GM23248 (cell line): ENCODE data around the gene P3H3. TPM values are rescaled to one million over a fixed set of nuclear protein-coding genes. Genes with fewer than 3 reads are reported as not detected.

Experiments used
- DNase-seq: peaks from one replicate; pipeline ENCODE4 v3.0.0-alpha.2; 2015
- H2AFZ ChIP-seq: fragments of 200-600 bp; sonication (generic); 2 replicates; pipeline ENCODE4 v1.6.1; 2016; ENCODE audit warnings: antibody characterized with exemption
- H3F3A ChIP-seq: fragments of 200-600 bp; sonication (generic); 2 replicates; pipeline ENCODE4 v1.6.1; 2016; ENCODE audit warnings: mild to moderate bottlenecking, antibody characterized with exemption, mixed run types; ENCODE audit not compliant: insufficient read depth
- H3K27ac ChIP-seq: fragments of 200-600 bp; sonication (generic); 2 replicates; pipeline ENCODE4 v1.5.1; 2016; ENCODE audit warnings: mild to moderate bottlenecking
- H3K27me3 ChIP-seq: fragments of 200-600 bp; sonication (generic); replicated peaks from 2 replicates; pipeline ENCODE4 v1.6.1; 2016; ENCODE audit warnings: mild to moderate bottlenecking; ENCODE audit not compliant: insufficient read depth
- H3K36me3 ChIP-seq: fragments of 200-600 bp; sonication (generic); 2 replicates; pipeline ENCODE4 v1.6.1; 2016; ENCODE audit warnings: low read depth, mild to moderate bottlenecking
- H3K4me1 ChIP-seq: fragments of 200-600 bp; sonication (generic); 2 replicates; pipeline ENCODE4 v1.6.1; 2016; ENCODE audit warnings: mild to moderate bottlenecking; ENCODE audit not compliant: insufficient read depth
- H3K4me2 ChIP-seq: fragments of 200-600 bp; sonication (generic); one replicate; pipeline ENCODE4 v1.6.1; 2016; ENCODE audit warnings: mild to moderate bottlenecking; ENCODE audit not compliant: unreplicated experiment
- H3K4me3 ChIP-seq: fragments of 200-600 bp; sonication (generic); 2 replicates; pipeline ENCODE4 v1.5.1; 2016; ENCODE audit warnings: mild to moderate bottlenecking
- H3K79me2 ChIP-seq: fragments of 200-600 bp; sonication (generic); 2 replicates; pipeline ENCODE4 v1.6.1; 2016; ENCODE audit warnings: mild to moderate bottlenecking; ENCODE audit not compliant: insufficient read depth
- H3K9ac ChIP-seq: fragments of 200-600 bp; sonication (generic); 2 replicates; pipeline ENCODE4 v1.6.1; 2016; ENCODE audit warnings: mild to moderate bottlenecking
- H3K9me2 ChIP-seq: fragments of 200-600 bp; sonication (generic); 2 replicates; pipeline ENCODE4 v1.6.1; 2016; ENCODE audit warnings: mixed run types, mild to moderate bottlenecking, moderate library complexity; ENCODE audit not compliant: insufficient read depth
- H3K9me3 ChIP-seq: fragments of 200-600 bp; sonication (generic); one replicate; pipeline ENCODE4 v1.6.1; 2017; ENCODE audit warnings: low read depth
- H4K20me1 ChIP-seq: fragments of 200-600 bp; sonication (generic); 2 replicates; pipeline ENCODE4 v1.6.0; 2016; ENCODE audit not compliant: insufficient read depth
- EZH2 ChIP-seq: fragments of 200-600 bp; sonication (generic); IDR thresholded peaks from 2 replicates; pipeline ENCODE4 v1.6.1; 2018; ENCODE audit warnings: antibody characterized with exemption, mild to moderate bottlenecking; ENCODE audit not compliant: insufficient read depth, poor library complexity, severe bottlenecking
- EZH2phosphoT487 ChIP-seq: fragments of 200-600 bp; sonication (generic); IDR thresholded peaks from 2 replicates; pipeline ENCODE4 v1.6.1; 2018; ENCODE audit warnings: antibody characterized with exemption, moderate library complexity, mild to moderate bottlenecking, low read depth; ENCODE audit not compliant: insufficient read depth
- WGBS, 2 experiments: methylation state at CpG; one replicate each; pipeline ENCODE4 v1.1.6; 2015 to 2017; ENCODE audit warnings: low lambda C conversion rate in 2 of 2, low coverage in 1 of 2; ENCODE audit errors: missing lambda C conversion rate in 2 of 2; 5-methylcytosine and 5-hydroxymethylcytosine counted together
- in situ Hi-C: fragments of 300-500 bp; cut with MboI; formaldehyde crosslinking; loops from 2 replicates; pipeline ENCODE4 v1.15.0; 2020
- polyA plus RNA-seq: library from polyadenylated mRNA; unstranded; fragments of >200 nt; fragmentation: Nextera tagmentation; extraction: Ambion mirVana; gene quantifications from 2 replicates; pipeline ENCODE4 v1.2.1, GENCODE V29; 2016
- total RNA-seq: library from RNA; depleted of rRNA; stranded (reverse); fragments of >200 nt; shearing (Covaris generic); gene quantifications from 2 replicates; pipeline ENCODE4 v1.2.3, GENCODE V29; 2014

The P3H3 gene
- total and polyA plus RNA-seq, 2 experiments from 2014 or later = 37.6 to 43.0 TPM

GRCh38 chr12:6818645-6819044 is 9.6 kb upstream of the P3H3 start:
- H3K9ac ChIP-seq = no peak overlapping the region
- in situ Hi-C loops = no loop called here
- no peaks in the 10 kb centered on the region for H3K9me3 ChIP-seq
- DNase-seq = no peak
- no peak overlapping the region for H2AFZ ChIP-seq
- H3K4me1 ChIP-seq = no peaks in the 10 kb centered on the region; the same call in 1 of the 2 replicates
- no peaks in the 10 kb centered on the region for H4K20me1 ChIP-seq
- no peak overlapping the region for H3K27ac ChIP-seq
- no peak overlapping the region for H3K4me2 ChIP-seq
- 45 to 47% methylated on average over 5 of the region's 5 CpGs for WGBS, 2 experiments
- no peak overlapping the region for H3K4me3 ChIP-seq
- no peaks in the 10 kb centered on the region for H3K36me3 ChIP-seq
- TF ChIP-seq EZH2 (no peak), EZH2phosphoT487 (no peak)
- H3K9me2 ChIP-seq = no peaks in the 10 kb centered on the region
- H3K27me3 ChIP-seq = peaks cover 15% of the 10 kb centered on the region
- H3K79me2 ChIP-seq = no peaks in the 10 kb centered on the region
- H3F3A ChIP-seq = no peaks in the 10 kb centered on the region

GRCh38 chr12:6819106-6820030 is 8.8 kb upstream of the P3H3 start:
- Histone ChIP-seq H3K9ac (no peak overlapping the region), H3K27ac (no peak overlapping the region), H3K9me2 (no peaks in the 10 kb centered on the region), H3K79me2 (no peaks in the 10 kb centered on the region), H3K9me3 (no peaks in the 10 kb centered on the region), H3K4me2 (no peak overlapping the region), H3F3A (no peaks in the 10 kb centered on the region), H3K4me3 (no peak overlapping the region), H3K27me3 (peaks cover 13% of the 10 kb centered on the region), H3K4me1 (no peaks in the 10 kb centered on the region; the same call in 1 of the 2 replicates), H3K36me3 (no peaks in the 10 kb centered on the region), H4K20me1 (no peaks in the 10 kb centered on the region), H2AFZ (no peak overlapping the region)
- TF ChIP-seq EZH2 (no peak), EZH2phosphoT487 (no peak)
- in situ Hi-C loops = no loop called here
- no peak for DNase-seq
- 69 to 72% methylated on average over 13 of the region's 13 CpGs for WGBS, 2 experiments

GRCh38 chr12:6820166-6820565 is 8.0 kb upstream of the P3H3 start:
- WGBS, 2 experiments = 85 to 86% methylated on average over 5 of the region's 5 CpGs
- H3K4me1 ChIP-seq = peaks cover 5% of the 10 kb centered on the region
- in situ Hi-C loops = no loop called here

GRCh38 chr12:6821591-6822425 is 6.4 kb upstream of the P3H3 start, which contains the start of gene GPR162:
TSS of gene GPR162 (plus strand) at chr12:6821821. CDS start at chr12:6823899, 2,078 bp downstream.
- in situ Hi-C loops = no loop called here
- H3K4me2 ChIP-seq = peak within 1 kb of the TSS; percentile 30
- H3K4me3 ChIP-seq = peak within 1 kb of the TSS; percentile 59
- no peaks in the 10 kb centered on the region for H3K36me3 ChIP-seq
- H3K4me1 ChIP-seq = peaks cover 8% of the 10 kb centered on the region
- H4K20me1 ChIP-seq = no peaks in the 10 kb centered on the region
- H3K9me3 ChIP-seq = no peaks in the 10 kb centered on the region
- no peak within 1 kb of the TSS for H2AFZ ChIP-seq
- TF ChIP-seq EZH2phosphoT487 (no peak), EZH2 (no peak)
- peak within 1 kb of the TSS; percentile 12; the same call in 1 of the 2 replicates for H3K9ac ChIP-seq
- peaks cover 7% of the 10 kb centered on the region for H3K27me3 ChIP-seq
- H3K79me2 ChIP-seq = peaks cover 3% of the 10 kb centered on the region; the same call in 1 of the 2 replicates
- 0 to 1% methylated on average over 3 to 28 of the region's 28 CpGs for WGBS, 2 experiments
- H3K27ac ChIP-seq = no peak within 1 kb of the TSS
- no peaks in the 10 kb centered on the region; the same call in 1 of the 2 replicates for H3F3A ChIP-seq
- no peaks in the 10 kb centered on the region for H3K9me2 ChIP-seq
- peak; percentile 61 for DNase-seq

More at GRCh38 chr12:6820166-6820565, 8.0 kb upstream of the P3H3 start:
- H3K4me3 ChIP-seq = no peak overlapping the region
- no peak overlapping the region for H3K9ac ChIP-seq
- no peak overlapping the region for H2AFZ ChIP-seq
- H4K20me1 ChIP-seq = no peaks in the 10 kb centered on the region
- no peaks in the 10 kb centered on the region for H3K36me3 ChIP-seq
- no peak overlapping the region for H3K27ac ChIP-seq
- no peak for DNase-seq
- no peak overlapping the region for H3K4me2 ChIP-seq
- H3K27me3 ChIP-seq = peaks cover 9% of the 10 kb centered on the region
- TF ChIP-seq EZH2 (no peak), EZH2phosphoT487 (no peak)
- H3F3A ChIP-seq = no peaks in the 10 kb centered on the region; the same call in 1 of the 2 replicates
- no peaks in the 10 kb centered on the region for H3K9me2 ChIP-seq
- H3K79me2 ChIP-seq = no peaks in the 10 kb centered on the region
- H3K9me3 ChIP-seq = no peaks in the 10 kb centered on the region
